Measurements from ENCODE around the gene RHBDL1.

RHBDL1 gene

DNA sequence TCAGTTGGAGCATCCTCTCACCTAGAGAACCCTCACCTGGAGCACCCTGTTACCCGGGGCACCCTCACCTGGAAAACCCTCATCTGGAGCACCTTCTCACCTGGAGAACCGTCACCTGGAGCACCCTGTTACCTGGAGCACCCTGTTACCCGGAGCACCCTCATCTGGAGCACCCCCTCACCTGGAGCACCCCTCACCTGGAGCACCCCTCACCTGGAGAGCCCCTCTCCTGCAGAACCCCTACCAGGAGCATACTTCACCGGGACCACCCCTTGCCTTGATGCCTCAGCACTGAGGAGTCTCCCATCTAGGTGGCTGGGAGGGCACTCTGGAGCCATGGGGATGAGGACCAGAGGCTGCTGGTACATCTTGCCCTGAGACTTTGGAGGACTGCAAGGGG lies 33.5 kb downstream of the RHBDL1 start:
- TF ChIP-seq CEBPB (IDR thresholded peaks at IDR 0.05), result no peak

DNA sequence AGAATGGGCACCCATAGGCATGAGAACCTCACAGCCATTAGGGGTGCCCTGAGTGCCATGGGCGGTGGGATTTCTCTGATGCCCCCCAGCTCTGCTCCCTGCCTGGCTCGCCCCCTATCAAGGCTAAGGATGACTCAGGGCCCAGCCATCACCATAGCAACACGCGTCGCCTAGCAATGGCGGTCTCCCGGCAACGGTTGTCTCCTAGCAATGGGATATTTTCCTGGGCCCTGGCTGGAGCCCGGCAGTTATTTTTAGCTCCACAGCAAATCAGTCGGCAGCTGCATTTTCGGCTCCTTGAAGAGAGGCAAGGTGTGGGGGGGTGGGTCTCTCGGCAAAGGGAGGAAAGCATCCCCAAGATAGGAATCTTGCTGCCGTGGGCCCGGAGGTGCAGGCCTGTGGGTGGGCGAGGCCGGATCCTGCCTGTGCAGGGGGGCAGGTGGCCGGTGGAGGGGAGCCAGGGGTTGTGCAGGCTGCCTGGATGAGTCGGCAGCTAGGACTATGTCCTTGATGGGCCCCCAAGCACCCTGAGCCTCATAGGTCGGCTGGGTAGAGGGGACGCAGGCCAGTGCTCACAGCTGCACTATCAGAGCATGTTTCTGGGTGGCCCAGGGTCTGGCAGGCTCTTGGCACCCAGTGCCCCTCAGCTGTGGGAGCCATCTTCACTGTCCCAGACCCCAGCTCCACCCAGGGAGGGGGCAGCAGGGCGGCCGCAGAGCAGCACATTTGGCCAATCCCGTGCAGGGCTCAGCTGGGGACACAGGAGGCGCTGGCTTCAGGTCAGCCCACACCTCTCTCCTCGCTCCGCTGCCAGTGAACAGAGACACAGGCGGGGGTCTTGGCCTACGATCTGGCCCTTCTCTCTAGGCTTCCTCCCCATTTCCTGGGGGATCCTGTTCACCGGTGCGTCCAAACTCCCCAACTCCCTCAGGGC lies 34.4 kb downstream of the RHBDL1 start:
- TF ChIP-seq RAD21 (IDR thresholded peaks at IDR 0.05; ENCODE audit: low read depth) (no peak), FOXM1 (IDR thresholded peaks at IDR 0.05; ENCODE audit: borderline replicate concordance, low read depth) (peak; percentile 93), EGR1 (IDR thresholded peaks at IDR 0.05) (peak; percentile 68)

DNA sequence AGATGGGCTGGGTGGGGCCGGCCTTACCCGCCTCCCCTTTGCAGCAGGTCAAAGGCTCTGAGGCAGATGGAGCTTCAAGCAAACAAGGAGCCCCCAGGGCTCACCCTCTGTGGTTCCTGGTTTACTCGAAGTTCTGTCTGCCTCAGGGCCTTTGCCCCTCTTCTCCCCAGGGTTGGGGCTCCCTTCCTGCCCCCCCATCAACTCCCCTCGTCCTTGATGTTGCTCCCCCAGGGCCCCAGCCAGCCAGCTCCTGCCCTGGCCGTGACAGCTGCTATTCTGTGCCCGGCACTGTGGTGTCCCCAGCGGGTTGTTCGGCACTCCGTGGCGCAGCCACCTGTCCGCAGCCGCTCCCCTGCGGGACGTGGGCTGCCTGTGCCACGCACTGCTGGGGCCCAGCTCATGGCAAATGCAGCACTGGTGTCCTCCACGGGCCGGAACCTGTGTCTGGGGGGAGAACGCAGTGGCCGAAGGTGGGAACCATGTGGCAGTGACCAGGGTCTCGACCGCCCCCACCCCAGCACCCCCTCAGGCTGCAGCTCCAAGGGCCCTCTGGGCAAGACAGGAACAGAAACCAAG lies 35.1 kb downstream of the RHBDL1 start:
- TF ChIP-seq, protein P1, sequence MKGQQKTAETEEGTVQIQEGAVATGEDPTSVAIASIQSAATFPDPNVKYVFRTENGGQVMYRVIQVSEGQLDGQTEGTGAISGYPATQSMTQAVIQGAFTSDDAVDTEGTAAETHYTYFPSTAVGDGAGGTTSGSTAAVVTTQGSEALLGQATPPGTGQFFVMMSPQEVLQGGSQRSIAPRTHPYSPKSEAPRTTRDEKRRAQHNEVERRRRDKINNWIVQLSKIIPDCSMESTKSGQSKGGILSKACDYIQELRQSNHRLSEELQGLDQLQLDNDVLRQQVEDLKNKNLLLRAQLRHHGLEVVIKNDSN (IDR thresholded peaks at IDR 0.05), result no peak
- TF ChIP-seq TAF1 (IDR thresholded peaks at IDR 0.05; ENCODE audit: low read depth) (no peak), YY1 (IDR thresholded peaks at IDR 0.05; ENCODE audit: low read depth) (no peak), CEBPB (IDR thresholded peaks at IDR 0.05) (no peak), NFIC (IDR thresholded peaks at IDR 0.05) (no peak), TEAD4 (IDR thresholded peaks at IDR 0.05) (no peak), TCF12 (IDR thresholded peaks at IDR 0.05; ENCODE audit: low read depth) (no peak), CREB1 (IDR thresholded peaks at IDR 0.05; ENCODE audit: low read depth) (no peak), RAD21 (IDR thresholded peaks at IDR 0.05; ENCODE audit: low read depth) (no peak), EGR1 (IDR thresholded peaks at IDR 0.05) (no peak), EP300 (IDR thresholded peaks at IDR 0.05; ENCODE audit: borderline replicate concordance) (no peak), FOXM1 (IDR thresholded peaks at IDR 0.05; ENCODE audit: borderline replicate concordance, low read depth) (no peak), ZBTB7A (IDR thresholded peaks at IDR 0.05; ENCODE audit: low read depth) (no peak)
- TF ChIP-seq, protein P2, sequence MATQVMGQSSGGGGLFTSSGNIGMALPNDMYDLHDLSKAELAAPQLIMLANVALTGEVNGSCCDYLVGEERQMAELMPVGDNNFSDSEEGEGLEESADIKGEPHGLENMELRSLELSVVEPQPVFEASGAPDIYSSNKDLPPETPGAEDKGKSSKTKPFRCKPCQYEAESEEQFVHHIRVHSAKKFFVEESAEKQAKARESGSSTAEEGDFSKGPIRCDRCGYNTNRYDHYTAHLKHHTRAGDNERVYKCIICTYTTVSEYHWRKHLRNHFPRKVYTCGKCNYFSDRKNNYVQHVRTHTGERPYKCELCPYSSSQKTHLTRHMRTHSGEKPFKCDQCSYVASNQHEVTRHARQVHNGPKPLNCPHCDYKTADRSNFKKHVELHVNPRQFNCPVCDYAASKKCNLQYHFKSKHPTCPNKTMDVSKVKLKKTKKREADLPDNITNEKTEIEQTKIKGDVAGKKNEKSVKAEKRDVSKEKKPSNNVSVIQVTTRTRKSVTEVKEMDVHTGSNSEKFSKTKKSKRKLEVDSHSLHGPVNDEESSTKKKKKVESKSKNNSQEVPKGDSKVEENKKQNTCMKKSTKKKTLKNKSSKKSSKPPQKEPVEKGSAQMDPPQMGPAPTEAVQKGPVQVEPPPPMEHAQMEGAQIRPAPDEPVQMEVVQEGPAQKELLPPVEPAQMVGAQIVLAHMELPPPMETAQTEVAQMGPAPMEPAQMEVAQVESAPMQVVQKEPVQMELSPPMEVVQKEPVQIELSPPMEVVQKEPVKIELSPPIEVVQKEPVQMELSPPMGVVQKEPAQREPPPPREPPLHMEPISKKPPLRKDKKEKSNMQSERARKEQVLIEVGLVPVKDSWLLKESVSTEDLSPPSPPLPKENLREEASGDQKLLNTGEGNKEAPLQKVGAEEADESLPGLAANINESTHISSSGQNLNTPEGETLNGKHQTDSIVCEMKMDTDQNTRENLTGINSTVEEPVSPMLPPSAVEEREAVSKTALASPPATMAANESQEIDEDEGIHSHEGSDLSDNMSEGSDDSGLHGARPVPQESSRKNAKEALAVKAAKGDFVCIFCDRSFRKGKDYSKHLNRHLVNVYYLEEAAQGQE (IDR thresholded peaks at IDR 0.05; ENCODE audit: low read depth), result no peak
- TF ChIP-seq, protein P3, sequence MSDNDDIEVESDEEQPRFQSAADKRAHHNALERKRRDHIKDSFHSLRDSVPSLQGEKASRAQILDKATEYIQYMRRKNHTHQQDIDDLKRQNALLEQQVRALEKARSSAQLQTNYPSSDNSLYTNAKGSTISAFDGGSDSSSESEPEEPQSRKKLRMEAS (IDR thresholded peaks at IDR 0.05), result no peak

DNA sequence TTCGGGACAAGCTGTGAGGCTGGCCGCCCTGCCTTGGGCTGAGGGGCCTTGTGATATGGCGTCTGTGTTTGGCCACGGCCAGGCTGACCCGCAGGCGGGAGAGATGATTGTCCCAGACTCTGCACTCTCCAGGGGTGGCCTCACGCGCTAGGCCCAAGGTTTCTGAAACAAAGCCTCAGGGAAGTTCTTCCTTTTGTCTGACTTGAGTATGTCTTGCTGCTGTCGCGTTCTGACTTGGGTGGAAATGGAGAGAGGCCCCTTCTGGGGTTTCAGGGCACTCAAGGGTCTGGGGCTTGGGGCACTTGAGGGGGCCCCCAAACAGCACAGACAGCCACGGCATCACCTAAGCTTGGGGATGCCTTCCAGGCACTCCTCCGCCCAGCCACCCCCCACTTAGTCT lies 35.6 kb downstream of the RHBDL1 start:
- TF ChIP-seq TEAD4 (IDR thresholded peaks at IDR 0.05), result no peak
- TF ChIP-seq YY1 (IDR thresholded peaks at IDR 0.05; ENCODE audit: low read depth), result no peak
- no peak for TF ChIP-seq NFIC (IDR thresholded peaks at IDR 0.05)
- TF ChIP-seq CEBPB (IDR thresholded peaks at IDR 0.05), result no peak
- TF ChIP-seq FOXM1 (IDR thresholded peaks at IDR 0.05; ENCODE audit: borderline replicate concordance, low read depth), result no peak
- TF ChIP-seq, protein P1 (IDR thresholded peaks at IDR 0.05), result no peak
- TF ChIP-seq CREB1 (IDR thresholded peaks at IDR 0.05; ENCODE audit: low read depth), result no peak
- TF ChIP-seq EGR1 (IDR thresholded peaks at IDR 0.05), result no peak
- no peak for TF ChIP-seq TCF12 (IDR thresholded peaks at IDR 0.05; ENCODE audit: low read depth)
- TF ChIP-seq ZBTB7A (IDR thresholded peaks at IDR 0.05; ENCODE audit: low read depth), result no peak
- TF ChIP-seq, protein P2 (IDR thresholded peaks at IDR 0.05; ENCODE audit: low read depth), result no peak
- TF ChIP-seq RAD21 (IDR thresholded peaks at IDR 0.05; ENCODE audit: low read depth), result no peak
- no peak for TF ChIP-seq TAF1 (IDR thresholded peaks at IDR 0.05; ENCODE audit: low read depth)
- no peak for TF ChIP-seq EP300 (IDR thresholded peaks at IDR 0.05; ENCODE audit: borderline replicate concordance)
- TF ChIP-seq, protein P3 (IDR thresholded peaks at IDR 0.05), result no peak

DNA sequence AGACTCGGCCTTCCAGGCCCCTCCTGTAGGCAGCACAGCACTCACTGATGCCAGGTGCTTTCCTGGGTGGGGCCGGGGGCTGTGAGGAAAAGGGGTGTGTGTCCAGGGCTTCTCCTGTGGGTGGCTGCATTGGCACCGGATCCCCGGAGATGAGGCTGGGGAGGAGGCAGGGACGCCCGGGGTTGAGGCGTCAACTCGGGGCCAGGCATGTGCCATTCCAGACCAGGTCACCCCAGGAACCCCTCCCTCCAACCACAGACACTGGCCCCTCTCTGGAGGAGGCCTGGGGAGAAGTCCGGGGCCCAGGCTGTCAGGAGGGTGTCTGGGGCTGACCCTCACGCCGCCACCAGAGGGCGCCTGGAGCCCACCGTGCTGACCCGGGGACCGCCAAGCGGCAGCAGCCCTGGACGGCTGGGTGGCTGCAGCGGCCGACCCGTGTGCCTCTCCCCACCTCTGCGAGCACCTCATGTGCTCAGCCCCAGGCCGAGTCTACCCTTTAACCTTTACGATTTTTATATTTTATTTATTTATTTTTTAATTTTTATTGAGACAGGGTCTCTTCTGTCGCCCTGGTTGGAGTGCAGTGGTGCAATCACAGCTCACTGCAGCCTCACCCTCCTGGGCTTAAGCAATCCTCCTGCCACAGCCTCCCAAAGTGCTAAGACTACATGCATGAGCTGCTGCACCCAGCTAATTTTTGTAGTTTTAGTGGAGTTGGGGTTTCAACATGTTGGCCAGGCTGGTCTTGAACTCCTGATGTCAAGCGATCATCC lies 36.3 kb downstream of the RHBDL1 start:
- TF ChIP-seq EGR1 (IDR thresholded peaks at IDR 0.05) (no peak), RAD21 (IDR thresholded peaks at IDR 0.05; ENCODE audit: low read depth) (peak; percentile 90), CEBPB (IDR thresholded peaks at IDR 0.05) (no peak)

All from Ishikawa (cell line).